HG03439 (cell line): ENCODE data around the gene PAPSS1.

Experiments
- ATAC-seq: cut with Tn5 transposase; IDR thresholded peaks from one replicate; pipeline ENCODE4 v1.9.1; 2021; ENCODE audit warnings: mild to moderate bottlenecking, moderate library complexity; ENCODE audit not compliant: unreplicated experiment

PAPSS1 gene

DNA sequence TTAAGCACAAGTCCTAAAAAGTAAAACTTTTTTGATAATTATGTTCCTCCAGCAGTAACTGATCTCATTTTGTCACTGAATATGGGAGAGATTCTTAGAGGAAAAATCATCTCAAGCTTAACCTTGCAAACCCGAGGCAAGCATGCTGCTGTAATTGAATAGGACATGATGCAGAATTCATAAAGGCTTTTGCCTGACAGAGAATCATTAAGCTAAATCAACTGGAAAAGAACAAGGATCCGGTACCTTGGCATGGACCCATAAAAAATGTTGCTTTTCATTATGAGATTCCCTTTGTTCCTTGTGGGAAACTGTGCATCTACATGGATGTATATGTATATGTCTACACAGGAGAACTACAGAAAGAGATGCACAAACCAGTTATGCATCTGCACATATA is 149.1 kb downstream of the PAPSS1 start:
- ATAC-seq: no peak

DNA sequence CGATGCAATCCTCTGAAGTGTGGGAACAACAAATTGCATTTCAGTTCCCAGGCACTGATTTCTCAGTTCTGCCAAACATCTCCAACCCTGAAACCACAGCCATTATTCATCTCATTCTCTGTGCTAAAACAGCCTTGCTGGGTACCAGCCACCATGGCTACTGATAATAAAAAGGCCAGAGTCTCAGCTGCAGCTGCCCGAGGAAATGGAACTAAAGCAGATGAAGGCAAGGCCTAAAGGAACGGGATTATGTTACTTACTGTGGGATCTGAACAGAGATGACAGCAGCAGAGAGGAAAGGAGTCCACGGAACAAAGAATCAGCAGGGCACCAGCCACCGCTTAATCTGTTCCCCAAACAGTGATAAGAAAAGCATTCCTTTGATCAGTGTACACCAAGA is 155.7 kb downstream of the PAPSS1 start:
- no peak for ATAC-seq
